Measurements from ENCODE around the gene GM2A.
"Not testable (repeated sequence)": the region's sequence is repeated elsewhere in the genome, so short reads cannot be mapped to it uniquely, and the experiment has no call there.

GM2A gene

DNA sequence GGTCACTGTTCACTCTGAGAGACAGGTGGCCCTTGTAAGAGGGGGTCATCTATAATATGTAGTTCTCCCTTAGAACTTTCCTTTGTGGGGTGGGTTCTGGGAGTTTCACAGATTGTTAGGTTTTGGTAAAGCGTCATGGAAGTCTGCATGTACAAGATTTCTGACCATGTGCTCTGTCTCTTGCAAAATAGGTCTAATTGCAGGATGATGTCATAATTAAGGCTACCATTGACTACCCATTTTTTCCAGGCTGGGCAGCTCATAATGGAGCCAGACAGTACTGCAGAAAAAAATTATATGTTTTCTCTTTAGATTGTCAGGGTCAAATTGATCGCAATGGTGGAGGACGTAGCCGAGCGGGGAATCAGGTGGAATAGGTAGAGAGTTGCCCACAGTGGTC, 3.7 kb upstream of the GM2A start:
- no peak for DNase-seq (ENCODE audit: low read depth in 1 of 2, low spot score in 1 of 2)
- no peak for TF ChIP-seq JUND (IDR thresholded peaks at IDR 0.05; ENCODE audit: low read depth)
- in situ Hi-C loops (cut with HindIII; ENCODE audit: low pct_unique_long_range_greater_than_20kb, low sequenced_read_pairs), result no loop called here

DNA sequence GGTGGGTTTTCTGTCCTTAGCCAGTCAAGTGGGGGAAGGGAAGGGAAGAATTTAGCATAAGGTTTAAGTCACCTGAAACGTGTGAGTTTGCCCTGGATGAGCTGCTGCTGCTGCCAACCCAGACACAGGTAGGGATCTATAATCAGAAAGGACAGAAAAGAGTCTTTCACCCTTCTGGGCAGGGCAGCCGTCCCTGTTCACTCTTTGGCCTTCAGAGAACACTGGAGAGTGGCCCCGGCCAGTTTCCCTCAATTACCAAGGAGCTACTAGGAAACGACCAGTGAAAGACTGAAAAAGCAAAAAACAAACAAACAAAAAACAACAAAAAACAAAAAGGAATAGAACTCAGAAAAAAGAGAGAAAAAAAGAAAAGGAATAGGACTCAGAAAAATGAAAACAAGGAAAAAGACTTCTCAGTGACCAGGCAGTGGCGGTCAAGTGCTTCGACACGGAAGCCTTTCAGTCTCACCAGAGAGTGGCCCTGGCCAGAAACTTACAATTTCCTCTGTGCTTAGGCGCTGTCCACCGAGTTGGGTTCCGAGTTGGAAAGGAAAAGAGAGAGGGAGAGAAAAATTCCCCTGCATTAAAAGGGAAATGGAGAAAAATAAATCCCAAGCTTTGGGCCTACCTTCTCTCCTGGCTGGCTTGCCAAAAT, 2.5 kb upstream of the GM2A start:
- TF ChIP-seq JUND (IDR thresholded peaks at IDR 0.05; ENCODE audit: low read depth), result no peak
- DNase-seq (ENCODE audit: low read depth in 1 of 2, low spot score in 1 of 2), result peak in 1 of 2 experiments; percentile 43
- in situ Hi-C loops (cut with HindIII; ENCODE audit: low pct_unique_long_range_greater_than_20kb, low sequenced_read_pairs), result no loop called here

DNA sequence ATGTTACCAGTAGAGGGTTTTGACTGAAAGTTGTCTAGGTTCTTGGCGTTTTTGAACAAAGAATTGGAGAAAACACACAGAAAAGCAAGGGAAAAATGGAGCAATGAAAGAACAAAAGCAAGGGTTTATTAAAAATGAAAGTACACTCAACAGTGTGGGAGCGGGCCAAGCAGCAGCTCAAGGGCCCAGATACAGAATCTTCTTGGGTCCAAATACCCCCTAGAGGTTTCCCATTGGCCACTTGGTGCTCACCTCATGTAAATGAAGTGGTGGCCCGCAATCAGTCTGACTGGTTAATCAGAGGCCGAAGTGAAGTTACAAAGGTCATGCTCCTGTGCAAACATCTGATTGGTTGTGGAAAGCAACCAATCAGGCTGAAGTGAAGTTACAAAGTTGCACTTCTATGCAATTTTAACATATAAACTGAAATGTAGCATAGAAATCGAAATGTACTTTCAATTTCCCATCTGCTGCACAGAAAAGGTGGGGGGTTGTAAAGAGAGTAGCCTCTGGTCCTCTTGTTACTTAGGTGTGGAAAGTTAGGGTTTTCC, 1.9 kb upstream of the GM2A start:
- no peak for TF ChIP-seq JUND (IDR thresholded peaks at IDR 0.05; ENCODE audit: low read depth)
- in situ Hi-C loops (cut with HindIII; ENCODE audit: low pct_unique_long_range_greater_than_20kb, low sequenced_read_pairs), result no loop called here
- no peak for DNase-seq (ENCODE audit: low read depth in 1 of 2, low spot score in 1 of 2)

DNA sequence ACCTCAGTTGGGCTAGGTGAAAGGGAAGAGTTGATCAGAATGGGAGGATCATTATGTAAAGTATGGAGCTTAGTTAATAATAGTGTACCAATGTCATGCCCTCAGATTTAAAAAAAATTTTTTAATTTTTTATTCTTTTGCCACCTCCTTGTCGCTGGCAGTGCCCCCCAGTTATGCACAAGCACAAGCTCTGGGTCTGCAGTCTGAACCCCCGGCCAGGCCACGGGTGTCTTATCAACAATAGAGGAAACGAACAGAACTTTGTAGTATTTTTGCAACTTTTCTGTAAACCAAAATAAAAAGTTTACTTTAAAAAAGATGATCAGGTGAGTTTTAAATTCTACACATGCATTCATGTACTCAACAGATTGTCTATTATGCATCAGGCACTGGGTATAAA, 1.4 kb upstream of the GM2A start:
- no peak for TF ChIP-seq JUND (IDR thresholded peaks at IDR 0.05; ENCODE audit: low read depth)
- in situ Hi-C loops (cut with HindIII; ENCODE audit: low pct_unique_long_range_greater_than_20kb, low sequenced_read_pairs), result no loop called here
- no peak for DNase-seq (ENCODE audit: low read depth in 1 of 2, low spot score in 1 of 2)

DNA sequence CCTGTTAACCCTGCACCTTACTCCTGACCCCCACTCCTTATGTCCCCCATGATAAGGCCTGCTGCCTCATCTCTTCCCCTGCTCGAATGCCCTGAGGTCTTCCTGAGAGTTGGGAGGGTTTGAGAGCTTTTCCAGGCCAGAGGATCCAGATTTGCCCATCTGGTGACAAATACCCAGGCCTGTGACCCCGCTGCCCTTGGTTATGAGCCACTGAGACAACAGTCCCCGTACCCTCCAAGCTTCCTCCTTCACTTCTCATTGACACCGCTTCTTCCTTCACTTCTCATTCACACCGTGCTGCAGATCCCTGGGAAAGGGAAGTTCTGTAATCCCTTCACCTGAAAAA, 593 bp downstream of the GM2A start:
- no peak for DNase-seq (ENCODE audit: low read depth in 1 of 2, low spot score in 1 of 2)
- no peak for TF ChIP-seq JUND (IDR thresholded peaks at IDR 0.05; ENCODE audit: low read depth)
- in situ Hi-C loops (cut with HindIII; ENCODE audit: low pct_unique_long_range_greater_than_20kb, low sequenced_read_pairs), result no loop called here

DNA sequence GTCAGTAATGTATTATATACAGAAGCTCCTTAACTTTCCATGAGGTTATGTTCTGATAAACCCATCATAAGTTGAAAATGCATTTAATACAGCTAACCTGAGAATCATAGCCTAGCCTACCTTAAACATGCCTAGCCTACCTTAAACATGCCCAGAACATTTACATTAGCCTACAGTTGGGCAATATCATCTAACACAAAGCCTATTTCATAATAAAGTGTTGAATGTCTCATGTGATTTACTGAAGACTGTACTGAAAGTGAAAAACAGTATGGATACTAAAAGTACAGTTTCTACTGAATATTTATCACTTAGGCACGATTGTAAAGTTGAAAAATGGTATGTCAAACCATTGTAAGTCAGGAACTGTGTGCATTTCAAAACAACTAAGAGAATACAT, 1.6 kb downstream of the GM2A start:
- no peak for DNase-seq (ENCODE audit: low read depth in 1 of 2, low spot score in 1 of 2)
- in situ Hi-C loops (cut with HindIII; ENCODE audit: low pct_unique_long_range_greater_than_20kb, low sequenced_read_pairs), result no loop called here

DNA sequence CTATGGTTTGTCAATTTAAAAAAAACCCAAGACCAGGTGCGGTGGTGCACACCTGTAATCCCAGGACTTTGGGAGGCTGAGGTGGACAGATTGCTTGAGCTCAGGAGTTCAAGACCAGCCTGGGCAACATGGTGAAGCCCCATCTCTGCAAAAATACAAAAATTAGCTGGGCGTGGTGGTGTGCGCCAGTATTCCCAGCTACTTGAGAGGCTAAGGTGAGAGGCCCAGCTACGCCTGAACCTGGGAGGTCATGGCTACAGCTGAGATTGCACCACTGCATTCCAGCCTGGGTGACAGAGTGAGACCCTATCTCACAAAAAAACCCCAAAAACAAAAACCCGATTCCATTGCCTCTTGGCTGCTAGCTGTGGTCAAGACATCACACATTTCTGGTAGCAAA, 2.0 kb downstream of the GM2A start:
- DNase-seq (ENCODE audit: low read depth in 1 of 2, low spot score in 1 of 2); in situ Hi-C loops (cut with HindIII; ENCODE audit: low pct_unique_long_range_greater_than_20kb, low sequenced_read_pairs): not testable (repeated sequence)

More for the DNA sequence above, 1.6 kb downstream of the GM2A start:
- no peak for TF ChIP-seq JUND (IDR thresholded peaks at IDR 0.05; ENCODE audit: low read depth)

DNA sequence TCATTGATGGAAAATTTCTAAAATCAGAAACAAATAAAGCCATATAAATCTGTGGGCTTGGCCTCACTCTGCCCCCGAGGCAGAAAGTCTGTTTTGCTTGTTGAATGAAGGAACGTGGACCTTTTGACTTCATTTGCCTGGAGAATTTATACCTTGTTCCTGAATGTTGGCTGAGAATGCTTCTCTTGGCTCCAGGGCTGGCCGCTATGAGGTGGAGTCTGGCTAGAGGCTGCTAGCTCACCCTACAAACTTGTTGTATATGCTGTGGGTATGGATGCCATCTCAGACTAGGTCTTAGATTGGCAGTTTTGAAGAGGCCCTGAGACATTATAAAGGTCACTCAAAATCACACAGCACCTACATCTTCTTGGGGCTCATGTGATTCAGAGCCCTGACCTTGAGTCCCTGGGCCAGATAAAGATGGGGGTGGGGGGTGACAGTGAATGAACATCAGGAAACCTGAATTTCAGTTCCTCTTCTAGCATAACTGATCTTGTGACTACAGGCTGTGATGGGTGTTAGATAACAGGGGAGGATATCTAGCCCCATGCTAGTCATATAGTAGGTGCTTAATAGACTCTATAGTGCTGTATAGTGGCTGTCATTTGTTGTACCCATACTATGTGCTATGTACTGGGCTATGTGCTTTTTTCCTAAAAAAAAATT, 2.8 kb downstream of the GM2A start:
- in situ Hi-C loops (cut with HindIII; ENCODE audit: low pct_unique_long_range_greater_than_20kb, low sequenced_read_pairs), result no loop called here
- no peak for TF ChIP-seq JUND (IDR thresholded peaks at IDR 0.05; ENCODE audit: low read depth)
- DNase-seq (ENCODE audit: low read depth in 1 of 2, low spot score in 1 of 2), result no peak

DNA sequence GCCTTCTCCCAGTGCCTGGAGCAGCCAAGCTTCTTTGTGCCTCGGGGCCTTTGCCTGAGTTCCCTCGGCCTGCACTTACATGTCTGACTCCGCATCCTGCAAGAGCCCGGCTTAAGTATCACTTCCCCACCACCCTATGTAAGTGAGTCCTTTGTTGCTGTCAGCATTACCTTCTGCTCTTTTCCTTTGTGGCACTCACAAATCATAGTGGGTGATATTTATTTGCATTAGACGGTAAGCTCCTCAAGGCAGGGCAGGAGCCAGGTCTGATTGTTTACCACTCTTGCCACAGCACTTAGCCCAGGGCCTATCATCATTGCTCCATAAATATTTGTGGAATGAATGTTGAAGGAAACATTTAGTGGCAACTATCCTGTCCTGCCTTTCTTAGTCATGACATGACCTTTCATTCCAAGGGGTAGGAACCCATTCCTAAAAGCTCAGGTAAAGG, 4.8 kb downstream of the GM2A start:
- DNase-seq (ENCODE audit: low read depth in 1 of 2, low spot score in 1 of 2), result peak; percentile 24 to 88
- in situ Hi-C loops (cut with HindIII; ENCODE audit: low pct_unique_long_range_greater_than_20kb, low sequenced_read_pairs), result no loop called here
- no peak for TF ChIP-seq JUND (IDR thresholded peaks at IDR 0.05; ENCODE audit: low read depth)

DNA sequence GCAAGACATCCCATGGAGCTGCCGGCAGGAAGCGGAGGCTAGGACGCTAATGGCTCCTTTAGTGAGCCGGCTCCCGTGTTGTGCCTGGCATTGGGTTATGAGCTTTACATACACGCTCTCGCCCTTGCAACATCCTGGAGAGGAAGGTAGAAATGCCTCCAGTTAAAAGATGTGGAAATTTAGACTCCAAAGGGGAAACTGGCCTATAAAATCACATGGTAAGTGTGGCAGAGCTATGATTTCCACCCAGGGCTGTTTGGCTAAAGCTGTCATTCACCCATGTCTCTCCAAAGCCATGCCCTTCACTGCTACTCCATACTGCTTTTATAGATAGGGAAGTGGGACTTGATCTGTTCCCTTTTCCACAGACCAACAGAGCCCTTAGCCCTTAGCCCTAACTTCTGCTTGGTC, 5.2 kb downstream of the GM2A start:
- in situ Hi-C loops (cut with HindIII; ENCODE audit: low pct_unique_long_range_greater_than_20kb, low sequenced_read_pairs), result no loop called here
- no peak for TF ChIP-seq JUND (IDR thresholded peaks at IDR 0.05; ENCODE audit: low read depth)
- no peak for DNase-seq (ENCODE audit: low read depth in 1 of 2, low spot score in 1 of 2)

DNA sequence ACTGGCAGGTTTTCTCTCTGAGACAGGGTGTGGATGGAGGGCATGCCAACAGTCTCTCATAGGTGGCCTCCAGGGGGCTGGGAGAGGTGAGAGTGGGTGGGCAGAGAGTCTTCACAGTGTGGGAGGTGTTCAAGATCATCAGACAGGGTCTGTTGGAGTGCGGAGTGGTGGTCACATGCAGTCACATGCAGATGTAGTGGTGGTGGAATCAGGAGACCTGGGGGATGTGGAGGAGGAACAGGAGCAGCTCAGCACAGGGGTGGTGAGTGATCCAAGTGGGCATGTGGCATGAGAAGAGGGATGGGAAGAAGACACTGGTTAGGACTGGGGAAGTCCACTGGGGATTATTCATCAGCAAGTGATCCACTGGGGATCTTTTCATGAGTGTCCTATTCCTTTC, 5.8 kb downstream of the GM2A start:
- no peak for TF ChIP-seq JUND (IDR thresholded peaks at IDR 0.05; ENCODE audit: low read depth)
- DNase-seq (ENCODE audit: low read depth in 1 of 2, low spot score in 1 of 2), result no peak
- in situ Hi-C loops (cut with HindIII; ENCODE audit: low pct_unique_long_range_greater_than_20kb, low sequenced_read_pairs), result no loop called here

DNA sequence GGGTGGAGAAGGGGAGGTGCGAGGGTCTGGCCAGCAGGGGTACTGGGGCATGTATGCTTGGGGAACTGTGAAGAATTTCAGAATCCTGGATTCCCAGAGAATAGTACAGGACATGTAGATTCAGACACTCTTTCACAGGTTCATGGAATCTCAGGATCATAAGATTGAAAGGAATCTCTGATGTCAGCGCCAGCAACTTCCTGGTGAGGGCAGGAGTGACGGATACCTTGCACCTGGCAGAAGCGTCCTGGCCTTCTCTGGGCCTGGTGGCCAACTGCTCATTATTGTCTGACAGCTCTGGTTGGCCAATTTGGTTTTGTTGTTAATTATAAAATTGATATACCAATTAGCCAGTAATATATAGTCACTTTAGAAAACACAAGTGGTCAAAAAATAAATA, 6.9 kb downstream of the GM2A start:
- no peak for TF ChIP-seq JUND (IDR thresholded peaks at IDR 0.05; ENCODE audit: low read depth)
- DNase-seq (ENCODE audit: low read depth in 1 of 2, low spot score in 1 of 2), result no peak
- in situ Hi-C loops (cut with HindIII; ENCODE audit: low pct_unique_long_range_greater_than_20kb, low sequenced_read_pairs), result no loop called here

DNA sequence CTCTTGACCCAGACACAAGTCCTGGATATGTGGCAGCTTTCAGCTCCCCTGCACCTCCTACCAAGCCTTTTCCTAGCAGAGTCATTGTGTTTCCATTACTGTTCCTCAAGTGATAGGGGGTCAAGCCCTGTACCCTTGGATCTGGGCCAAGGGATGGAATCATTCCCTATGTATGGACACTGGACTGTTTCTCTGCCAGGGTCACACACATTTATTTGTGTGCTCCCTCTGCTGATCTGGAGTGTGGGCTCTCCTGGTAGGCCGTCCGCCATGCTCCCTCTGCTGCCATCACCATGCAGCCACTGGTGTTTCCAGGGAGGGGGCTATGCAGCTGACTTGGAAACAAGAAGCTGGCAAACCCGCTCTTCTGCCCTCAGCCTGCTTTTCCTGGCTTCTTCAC, 9.5 kb downstream of the GM2A start:
- in situ Hi-C loops (cut with HindIII; ENCODE audit: low pct_unique_long_range_greater_than_20kb, low sequenced_read_pairs), result no loop called here
- no peak for DNase-seq (ENCODE audit: low read depth in 1 of 2, low spot score in 1 of 2)
- no peak for TF ChIP-seq JUND (IDR thresholded peaks at IDR 0.05; ENCODE audit: low read depth)
